ENCODE measurements around the gene CELSR1. TPM values are rescaled to one million over a fixed set of nuclear protein-coding genes. Genes with fewer than 3 reads are reported as not detected.

The CELSR1 gene
- total RNA-seq, 1 experiment from 2014 or later: 19.6 TPM

DNA sequence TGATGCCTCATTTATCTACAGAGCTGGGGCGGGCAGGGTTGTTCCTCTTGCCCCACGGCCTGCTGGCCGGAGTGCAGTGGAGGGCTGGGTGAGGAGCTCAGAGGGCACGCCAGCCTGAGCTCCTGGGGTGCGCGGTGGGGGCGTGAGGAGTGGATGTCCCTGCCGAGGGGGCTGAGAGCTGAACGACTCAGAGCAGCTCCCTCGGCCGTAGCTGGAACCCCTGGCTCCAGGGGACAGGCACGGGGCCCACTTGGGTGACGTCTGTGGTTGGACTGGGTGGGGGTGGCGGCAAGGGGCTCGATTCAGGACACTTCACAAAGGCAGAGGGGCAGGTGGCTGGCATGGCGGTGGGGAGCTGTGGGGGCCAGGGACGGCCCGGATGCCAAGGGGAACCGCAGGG lies 139.5 kb downstream of the CELSR1 start:
- no peak overlapping the region for H3K27ac ChIP-seq (ENCODE audit: low read depth, low read length)
- BruUV-seq (replicated peaks): no TSS peak
- H3K9ac ChIP-seq (ENCODE audit: low read length): no peak overlapping the region
- DNase-seq (ENCODE audit: low read depth, low spot score): no peak
- RAD21 ChIA-PET (ENCODE audit: low non-redundant PET in 1 of 2, low total read pairs in 2 of 2, uncharacterized antibody in 2 of 2, unreplicated experiment in 2 of 2): no interaction called here
- no peaks in the 10 kb centered on the region for H3K27me3 ChIP-seq (ENCODE audit: insufficient read depth, low read length)
- H3K4me2 ChIP-seq (ENCODE audit: low read length): no peak overlapping the region
- H3K9me3 ChIP-seq (ENCODE audit: control insufficient read depth in 1 of 2, insufficient read depth in 1 of 2, low read depth in 1 of 2, low read length in 2 of 2): no peaks in the 10 kb centered on the region
- H2AFZ ChIP-seq (ENCODE audit: low read depth, low read length, poor library complexity, severe bottlenecking): no peak overlapping the region
- intact Hi-C loops (cut with micrococcal nuclease): no loop called here
- no peak for ATAC-seq
- no peaks in the 10 kb centered on the region; a peak in 1 of 4 replicates for H3K36me3 ChIP-seq (ENCODE audit: control insufficient read depth in 1 of 2, insufficient read depth in 2 of 2, low read length in 2 of 2)
- H3K9me2 ChIP-seq (ENCODE audit: insufficient read depth): no peaks in the 10 kb centered on the region
- H3K4me1 ChIP-seq (ENCODE audit: control insufficient read depth in 1 of 2, insufficient read depth in 2 of 2, low read length in 2 of 2): no peaks in the 10 kb centered on the region
- H3K79me2 ChIP-seq (ENCODE audit: insufficient read depth, low read length): no peaks in the 10 kb centered on the region
- H4K20me1 ChIP-seq (ENCODE audit: insufficient read depth): no peaks in the 10 kb centered on the region
- CTCF ChIA-PET: no interaction called here
- no peak overlapping the region for H3K4me3 ChIP-seq (replicated peaks in 1 of 2; ENCODE audit: low read depth in 1 of 2, low read length in 2 of 2)
- TF ChIP-seq TCF7L2 (IDR thresholded peaks at IDR 0.05; ENCODE audit: borderline replicate concordance, extremely low read depth, insufficient read depth, insufficient read length) (no peak), SRF (IDR thresholded peaks at IDR 0.05; ENCODE audit: low read depth) (no peak), CBX3 (IDR thresholded peaks at IDR 0.05; ENCODE audit: low read depth) (no peak), RAD21 (IDR thresholded peaks at IDR 0.05; ENCODE audit: low read depth) (no peak), EZH2 (IDR thresholded peaks at IDR 0.05) (no peak), EGR1 (IDR thresholded peaks at IDR 0.05; ENCODE audit: low read depth) (no peak), ZFX (IDR thresholded peaks at IDR 0.05) (no peak), ELF1 (IDR thresholded peaks at IDR 0.05; ENCODE audit: borderline replicate concordance, low read depth) (no peak), EZH2phosphoT487 (IDR thresholded peaks at IDR 0.05; ENCODE audit: borderline replicate concordance) (no peak), SP1 (IDR thresholded peaks at IDR 0.05; ENCODE audit: low read depth) (no peak), REST (IDR thresholded peaks at IDR 0.05; ENCODE audit: low read depth) (no peak)
- POLR2A ChIA-PET: no interaction called here
